ENCODE data around the gene LSM14A.

LSM14A gene

GRCh38 chr19:34274827-34275625, 102.7 kb downstream of the LSM14A start:
- TF ChIP-seq GABPA (IDR thresholded peaks at IDR 0.05; ENCODE audit: low read depth) (no peak), POLR2AphosphoS5 (IDR thresholded peaks at IDR 0.05; ENCODE audit: low read depth) (no peak)
- no peak overlapping the region for H3K4me3 ChIP-seq (replicated peaks; ENCODE audit: insufficient read depth, low read length)
- no peak overlapping the region for H3K27ac ChIP-seq (replicated peaks)
- no peak for DNase-seq (ENCODE audit: low read depth in 1 of 2, low spot score in 1 of 2)
- H3K27me3 ChIP-seq (ENCODE audit: insufficient read depth, poor library complexity, severe bottlenecking), result no peaks in the 10 kb centered on the region

DNA sequence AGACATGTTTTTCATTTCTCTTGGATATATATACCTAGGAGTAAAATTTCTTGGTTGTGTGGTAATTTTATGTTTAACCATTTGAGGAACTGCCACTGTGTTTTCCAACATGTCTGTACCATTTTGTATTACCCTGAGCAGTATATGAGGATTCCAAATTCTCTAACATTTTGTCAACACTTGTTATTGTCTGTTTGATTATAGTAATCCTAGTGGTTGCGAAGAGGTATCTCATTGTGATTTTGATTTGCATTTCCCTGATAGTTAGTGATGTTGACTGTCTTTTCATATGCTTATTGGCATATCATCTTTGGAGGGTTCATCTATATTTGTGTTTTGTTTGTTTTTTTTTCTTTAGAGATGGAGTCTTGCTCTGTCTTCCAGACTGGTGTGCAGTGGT, 103.4 kb downstream of the LSM14A start:
- TF ChIP-seq GABPA (IDR thresholded peaks at IDR 0.05; ENCODE audit: low read depth) (no peak), SPI1 (IDR thresholded peaks at IDR 0.05; ENCODE audit: borderline replicate concordance, low read depth) (no peak), POLR2AphosphoS5 (IDR thresholded peaks at IDR 0.05; ENCODE audit: low read depth) (no peak)
- TF ChIP-seq, protein P1, sequence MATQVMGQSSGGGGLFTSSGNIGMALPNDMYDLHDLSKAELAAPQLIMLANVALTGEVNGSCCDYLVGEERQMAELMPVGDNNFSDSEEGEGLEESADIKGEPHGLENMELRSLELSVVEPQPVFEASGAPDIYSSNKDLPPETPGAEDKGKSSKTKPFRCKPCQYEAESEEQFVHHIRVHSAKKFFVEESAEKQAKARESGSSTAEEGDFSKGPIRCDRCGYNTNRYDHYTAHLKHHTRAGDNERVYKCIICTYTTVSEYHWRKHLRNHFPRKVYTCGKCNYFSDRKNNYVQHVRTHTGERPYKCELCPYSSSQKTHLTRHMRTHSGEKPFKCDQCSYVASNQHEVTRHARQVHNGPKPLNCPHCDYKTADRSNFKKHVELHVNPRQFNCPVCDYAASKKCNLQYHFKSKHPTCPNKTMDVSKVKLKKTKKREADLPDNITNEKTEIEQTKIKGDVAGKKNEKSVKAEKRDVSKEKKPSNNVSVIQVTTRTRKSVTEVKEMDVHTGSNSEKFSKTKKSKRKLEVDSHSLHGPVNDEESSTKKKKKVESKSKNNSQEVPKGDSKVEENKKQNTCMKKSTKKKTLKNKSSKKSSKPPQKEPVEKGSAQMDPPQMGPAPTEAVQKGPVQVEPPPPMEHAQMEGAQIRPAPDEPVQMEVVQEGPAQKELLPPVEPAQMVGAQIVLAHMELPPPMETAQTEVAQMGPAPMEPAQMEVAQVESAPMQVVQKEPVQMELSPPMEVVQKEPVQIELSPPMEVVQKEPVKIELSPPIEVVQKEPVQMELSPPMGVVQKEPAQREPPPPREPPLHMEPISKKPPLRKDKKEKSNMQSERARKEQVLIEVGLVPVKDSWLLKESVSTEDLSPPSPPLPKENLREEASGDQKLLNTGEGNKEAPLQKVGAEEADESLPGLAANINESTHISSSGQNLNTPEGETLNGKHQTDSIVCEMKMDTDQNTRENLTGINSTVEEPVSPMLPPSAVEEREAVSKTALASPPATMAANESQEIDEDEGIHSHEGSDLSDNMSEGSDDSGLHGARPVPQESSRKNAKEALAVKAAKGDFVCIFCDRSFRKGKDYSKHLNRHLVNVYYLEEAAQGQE (IDR thresholded peaks at IDR 0.05; ENCODE audit: insufficient replicate concordance, low read depth), result no peak
- TF ChIP-seq, protein P2, sequence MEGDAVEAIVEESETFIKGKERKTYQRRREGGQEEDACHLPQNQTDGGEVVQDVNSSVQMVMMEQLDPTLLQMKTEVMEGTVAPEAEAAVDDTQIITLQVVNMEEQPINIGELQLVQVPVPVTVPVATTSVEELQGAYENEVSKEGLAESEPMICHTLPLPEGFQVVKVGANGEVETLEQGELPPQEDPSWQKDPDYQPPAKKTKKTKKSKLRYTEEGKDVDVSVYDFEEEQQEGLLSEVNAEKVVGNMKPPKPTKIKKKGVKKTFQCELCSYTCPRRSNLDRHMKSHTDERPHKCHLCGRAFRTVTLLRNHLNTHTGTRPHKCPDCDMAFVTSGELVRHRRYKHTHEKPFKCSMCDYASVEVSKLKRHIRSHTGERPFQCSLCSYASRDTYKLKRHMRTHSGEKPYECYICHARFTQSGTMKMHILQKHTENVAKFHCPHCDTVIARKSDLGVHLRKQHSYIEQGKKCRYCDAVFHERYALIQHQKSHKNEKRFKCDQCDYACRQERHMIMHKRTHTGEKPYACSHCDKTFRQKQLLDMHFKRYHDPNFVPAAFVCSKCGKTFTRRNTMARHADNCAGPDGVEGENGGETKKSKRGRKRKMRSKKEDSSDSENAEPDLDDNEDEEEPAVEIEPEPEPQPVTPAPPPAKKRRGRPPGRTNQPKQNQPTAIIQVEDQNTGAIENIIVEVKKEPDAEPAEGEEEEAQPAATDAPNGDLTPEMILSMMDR (IDR thresholded peaks at IDR 0.05; ENCODE audit: insufficient read depth, low read length), result no peak
- H3K27me3 ChIP-seq (ENCODE audit: insufficient read depth, poor library complexity, severe bottlenecking), result no peaks in the 10 kb centered on the region
- no peak overlapping the region for H3K27ac ChIP-seq (replicated peaks)
- no peak for DNase-seq (ENCODE audit: low read depth in 1 of 2, low spot score in 1 of 2)
- H3K4me3 ChIP-seq (replicated peaks; ENCODE audit: insufficient read depth, low read length), result no peak overlapping the region

GRCh38 chr19:34276614-34277013, 104.3 kb downstream of the LSM14A start:
- no peak overlapping the region for H3K27ac ChIP-seq (replicated peaks)
- no peak overlapping the region for H3K4me3 ChIP-seq (replicated peaks; ENCODE audit: insufficient read depth, low read length)
- TF ChIP-seq GABPA (IDR thresholded peaks at IDR 0.05; ENCODE audit: low read depth) (no peak), POLR2AphosphoS5 (IDR thresholded peaks at IDR 0.05; ENCODE audit: low read depth) (no peak), SPI1 (IDR thresholded peaks at IDR 0.05; ENCODE audit: borderline replicate concordance, low read depth) (no peak)
- TF ChIP-seq, protein P1 (IDR thresholded peaks at IDR 0.05; ENCODE audit: insufficient replicate concordance, low read depth), result no peak
- TF ChIP-seq, protein P2 (IDR thresholded peaks at IDR 0.05; ENCODE audit: insufficient read depth, low read length), result no peak
- DNase-seq (ENCODE audit: low read depth in 1 of 2, low spot score in 1 of 2), result no peak
- no peaks in the 10 kb centered on the region for H3K27me3 ChIP-seq (ENCODE audit: insufficient read depth, poor library complexity, severe bottlenecking)

- TF ChIP-seq GABPA (IDR thresholded peaks at IDR 0.05; ENCODE audit: low read depth) (no peak), SPI1 (IDR thresholded peaks at IDR 0.05; ENCODE audit: borderline replicate concordance, low read depth) (no peak), POLR2AphosphoS5 (IDR thresholded peaks at IDR 0.05; ENCODE audit: low read depth) (no peak)
- TF ChIP-seq, protein P2 (IDR thresholded peaks at IDR 0.05; ENCODE audit: insufficient read depth, low read length), result no peak
- TF ChIP-seq, protein P1 (IDR thresholded peaks at IDR 0.05; ENCODE audit: insufficient replicate concordance, low read depth), result no peak
- Histone ChIP-seq H3K27ac (replicated peaks) (no peak overlapping the region), H3K4me3 (replicated peaks; ENCODE audit: insufficient read depth, low read length) (no peak overlapping the region), H3K27me3 (ENCODE audit: insufficient read depth, poor library complexity, severe bottlenecking) (no peaks in the 10 kb centered on the region)
- no peak for DNase-seq (ENCODE audit: low read depth in 1 of 2, low spot score in 1 of 2)
Observed at GRCh38 chr19:34277244-34277643, 104.9 kb downstream of the LSM14A start.
